CD4-positive, CD25-positive, alpha-beta regulatory T cell (primary cell): ENCODE data around the gene OR11A1. TPM values are rescaled to one million over a fixed set of nuclear protein-coding genes. Genes with fewer than 3 reads are reported as not detected.

Experiments
- ATAC-seq, 2 donors: fragments of 150-1000 bp; cut with Tn5 transposase; one replicate each; pipeline ENCODE4 v1.10.0; 2021; ENCODE audit warnings: low read depth in 2 of 2, moderate number of reproducible peaks in 2 of 2, moderate library complexity in 1 of 2
- DNase-seq, 3 donors: peaks; one replicate each; pipeline versions ENCODE4 v3.0.0 to v3.0.0-alpha.2; 2012 to 2022; ENCODE audit warnings: mixed read lengths in 1 of 3
- H3K27ac ChIP-seq: one replicate; pipeline ENCODE4 v1.7.0; 2013; ENCODE audit warnings: mild to moderate bottlenecking, low read length; ENCODE audit not compliant: insufficient read depth, poor library complexity, severe bottlenecking
- H3K27me3 ChIP-seq: one replicate; pipeline ENCODE4 v1.7.0; 2013; ENCODE audit warnings: low read length; ENCODE audit not compliant: control insufficient read depth, insufficient read depth
- H3K36me3 ChIP-seq: one replicate; pipeline ENCODE4 v1.7.0; 2013; ENCODE audit warnings: mild to moderate bottlenecking, low read length, moderate library complexity; ENCODE audit not compliant: control insufficient read depth, insufficient read depth
- H3K4me1 ChIP-seq: 2 replicates; pipeline ENCODE4 v1.7.0; 2013; ENCODE audit warnings: mild to moderate bottlenecking, low read length; ENCODE audit not compliant: insufficient read depth, control insufficient read depth, poor library complexity, severe bottlenecking
- H3K4me3 ChIP-seq: one replicate; pipeline ENCODE4 v1.7.0; 2013; ENCODE audit warnings: low read depth, mild to moderate bottlenecking, low read length, moderate library complexity
- H3K9me3 ChIP-seq, 2 experiments: 1 replicate in 1 of 2; 2 replicates in 1 of 2; pipeline ENCODE4 v1.7.0; 2013; ENCODE audit warnings: low read length in 2 of 2, mild to moderate bottlenecking in 1 of 2, moderate library complexity in 1 of 2; ENCODE audit not compliant: control insufficient read depth in 2 of 2
- H3K27ac Mint-ChIP-seq, 3 donors: one replicate each; pipeline ENCODE4 v1.8.0; 2020 to 2022; ENCODE audit warnings: mild to moderate bottlenecking in 3 of 3, mixed read lengths in 3 of 3, moderate library complexity in 2 of 3
- H3K27me3 Mint-ChIP-seq: one replicate; pipeline ENCODE4 v1.8.0; 2022; ENCODE audit warnings: mild to moderate bottlenecking, mixed read lengths
- H3K36me3 Mint-ChIP-seq: one replicate; pipeline ENCODE4 v1.8.0; 2020; ENCODE audit warnings: mixed read lengths
- H3K4me1 Mint-ChIP-seq, 4 donors: one replicate each; pipeline ENCODE4 v1.8.0; 2020 to 2022; ENCODE audit warnings: mixed read lengths in 4 of 4, mild to moderate bottlenecking in 1 of 4
- H3K4me3 Mint-ChIP-seq, 4 donors: one replicate each; pipeline ENCODE4 v1.8.0; 2020 to 2022; ENCODE audit warnings: mild to moderate bottlenecking in 4 of 4, mixed read lengths in 4 of 4, moderate library complexity in 3 of 4
- H3K9me3 Mint-ChIP-seq, 7 donors: one replicate each; pipeline ENCODE4 v1.8.0; 2020 to 2022; ENCODE audit warnings: mixed read lengths in 7 of 7, mild to moderate bottlenecking in 3 of 7, moderate library complexity in 2 of 7
- polyA plus RNA-seq, 4 donors: library from polyadenylated mRNA; unstranded; fragments of 300-500 nt; fragmentation: Illumina TruSeq; gene quantifications; one replicate each; pipeline ENCODE4 v1.2.3, GENCODE V29; 2021
- total RNA-seq: library from RNA; stranded (reverse); gene quantifications from one replicate; pipeline ENCODE4 v1.2.3, GENCODE V29; 2022

The OR11A1 gene
- total and polyA plus RNA-seq, 5 donors from 2014 or later, result not detected

DNA sequence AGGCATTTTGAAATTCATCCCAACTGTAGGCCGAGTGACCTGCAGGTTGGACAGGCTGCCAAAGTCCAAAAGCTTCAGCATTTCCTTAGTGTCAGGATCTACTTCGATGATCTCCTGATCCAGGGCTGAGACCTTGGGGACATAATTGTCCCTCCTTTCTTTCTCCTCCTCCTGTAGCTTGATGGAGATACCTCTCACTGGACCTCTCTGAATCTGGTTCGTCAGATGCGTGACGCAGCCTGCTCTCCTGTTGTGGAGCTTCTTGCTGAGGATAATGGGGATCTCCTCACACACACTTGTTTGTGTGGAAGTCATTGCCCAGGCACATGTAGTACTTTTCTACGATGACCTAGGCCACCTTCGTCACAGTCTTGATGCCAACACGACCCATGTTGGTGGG is 32.4 kb upstream of the OR11A1 start:
- Histone ChIP-seq H3K36me3 (no peaks in the 10 kb centered on the region), H3K9me3 (no peaks in the 10 kb centered on the region), H3K4me1 (no peaks in the 10 kb centered on the region), H3K4me3 (no peak overlapping the region), H3K27ac (no peak overlapping the region), H3K27me3 (peaks cover 12% of the 10 kb centered on the region)
- Mint-ChIP-seq H3K27me3 (peaks cover 26% of the 10 kb centered on the region), H3K9me3 (no peaks in the 10 kb centered on the region), H3K36me3 (no peaks in the 10 kb centered on the region), H3K4me1 (no peaks in the 10 kb centered on the region), H3K4me3 (no peak overlapping the region), H3K27ac (no peak overlapping the region)
- no peak for DNase-seq
- no peak for ATAC-seq

DNA sequence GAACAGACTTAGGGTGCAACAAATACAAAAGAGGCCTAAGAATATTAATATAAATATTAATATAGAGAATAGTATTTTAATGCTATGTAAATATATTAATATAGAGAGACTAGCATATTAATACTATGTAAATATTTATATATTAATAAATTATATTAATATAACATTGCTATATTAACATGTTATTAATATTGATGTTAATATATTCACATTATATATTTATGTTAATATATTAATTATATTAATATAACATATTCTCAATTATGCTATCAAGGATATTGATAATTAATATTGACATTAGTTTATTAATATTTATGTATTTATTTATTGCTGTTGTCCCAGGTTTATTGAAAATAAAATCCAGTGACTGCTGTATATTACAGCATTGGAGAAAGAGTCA is 32.0 kb upstream of the OR11A1 start:
- Histone ChIP-seq H3K4me1 (no peaks in the 10 kb centered on the region), H3K27ac (no peak overlapping the region), H3K9me3 (no peaks in the 10 kb centered on the region), H3K27me3 (peaks cover 12% of the 10 kb centered on the region), H3K36me3 (no peaks in the 10 kb centered on the region), H3K4me3 (no peak overlapping the region)
- Mint-ChIP-seq H3K27me3 (peaks cover 26% of the 10 kb centered on the region), H3K27ac (no peak overlapping the region), H3K4me1 (no peaks in the 10 kb centered on the region), H3K4me3 (no peak overlapping the region), H3K9me3 (no peaks in the 10 kb centered on the region), H3K36me3 (no peaks in the 10 kb centered on the region)
- DNase-seq, result no peak
- no peak for ATAC-seq

DNA sequence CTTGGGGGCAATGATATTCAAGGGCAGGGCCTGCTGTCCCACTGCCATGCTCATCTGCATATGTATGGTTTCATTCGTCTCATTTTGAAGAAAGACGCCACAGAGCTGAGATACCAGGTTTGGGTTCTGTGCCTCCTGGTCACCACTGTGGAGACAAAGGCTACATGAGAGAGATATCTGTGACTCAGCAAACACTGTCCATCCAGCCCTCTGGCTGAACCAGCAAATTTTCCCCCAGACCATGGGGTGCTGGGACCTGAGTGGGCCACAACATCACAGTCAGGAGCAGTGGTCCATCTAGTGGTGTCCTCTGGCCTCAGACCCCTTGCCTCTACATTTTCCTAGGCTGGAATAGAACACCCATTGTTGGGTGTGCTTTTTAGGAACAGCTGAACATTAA is 30.8 kb upstream of the OR11A1 start, which contains the start of gene MAS1L:
TSS of gene MAS1L (minus strand) at position 297 of the 400 bp plus-strand sequence. CDS start at position 243, 54 bp downstream.
- no peaks in the 10 kb centered on the region for H3K36me3 Mint-ChIP-seq
- peaks cover 0 to under 1% (median 0%) of the 10 kb centered on the region in 7 donors for H3K9me3 Mint-ChIP-seq
- DNase-seq (no peak), ATAC-seq (no peak)
- no peak within 1 kb of the TSS for H3K4me3 ChIP-seq
- no peaks in the 10 kb centered on the region for H3K9me3 ChIP-seq
- peaks cover 33% of the 10 kb centered on the region for H3K27me3 Mint-ChIP-seq
- H3K27ac ChIP-seq, result no peak within 1 kb of the TSS
- no peak within 1 kb of the TSS for H3K27ac Mint-ChIP-seq
- no peaks in the 10 kb centered on the region for H3K4me1 ChIP-seq
- H3K4me1 Mint-ChIP-seq, result no peaks in the 10 kb centered on the region
- H3K36me3 ChIP-seq, result no peaks in the 10 kb centered on the region
- no peak within 1 kb of the TSS for H3K4me3 Mint-ChIP-seq
- H3K27me3 ChIP-seq, result peaks cover 18% of the 10 kb centered on the region

DNA sequence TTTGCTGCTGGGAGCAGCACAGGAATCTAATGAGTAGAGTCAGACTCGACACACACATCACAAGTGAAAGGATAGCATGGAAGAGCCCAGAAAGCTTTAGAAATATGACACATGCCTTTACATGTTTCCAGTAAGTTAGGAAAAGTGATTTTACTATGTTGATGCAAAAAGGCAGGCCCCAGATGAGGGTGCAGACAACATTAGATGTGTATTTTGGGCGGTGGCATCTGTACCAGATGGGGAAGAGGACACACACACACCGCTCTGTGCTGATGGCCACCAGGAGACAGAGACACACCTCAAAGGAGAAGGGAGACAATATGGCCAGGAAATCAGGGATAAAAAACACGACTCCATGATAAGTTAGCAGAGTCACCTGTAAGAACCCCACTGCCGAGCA is 30.3 kb upstream of the OR11A1 start:
- no peak overlapping the region for H3K4me3 Mint-ChIP-seq
- H3K36me3 ChIP-seq, result no peaks in the 10 kb centered on the region
- H3K27me3 Mint-ChIP-seq, result peaks cover 33% of the 10 kb centered on the region
- H3K4me1 Mint-ChIP-seq, result no peaks in the 10 kb centered on the region
- H3K4me3 ChIP-seq, result no peak overlapping the region
- no peak overlapping the region for H3K27ac ChIP-seq
- H3K27me3 ChIP-seq, result peaks cover 19% of the 10 kb centered on the region
- no peaks in the 10 kb centered on the region for H3K9me3 ChIP-seq
- no peak overlapping the region for H3K27ac Mint-ChIP-seq
- H3K4me1 ChIP-seq, result no peaks in the 10 kb centered on the region
- no peaks in the 10 kb centered on the region for H3K36me3 Mint-ChIP-seq
- H3K9me3 Mint-ChIP-seq, result peaks cover 0 to 4% (median 0%) of the 10 kb centered on the region in 7 donors
- DNase-seq (no peak), ATAC-seq (no peak)

DNA sequence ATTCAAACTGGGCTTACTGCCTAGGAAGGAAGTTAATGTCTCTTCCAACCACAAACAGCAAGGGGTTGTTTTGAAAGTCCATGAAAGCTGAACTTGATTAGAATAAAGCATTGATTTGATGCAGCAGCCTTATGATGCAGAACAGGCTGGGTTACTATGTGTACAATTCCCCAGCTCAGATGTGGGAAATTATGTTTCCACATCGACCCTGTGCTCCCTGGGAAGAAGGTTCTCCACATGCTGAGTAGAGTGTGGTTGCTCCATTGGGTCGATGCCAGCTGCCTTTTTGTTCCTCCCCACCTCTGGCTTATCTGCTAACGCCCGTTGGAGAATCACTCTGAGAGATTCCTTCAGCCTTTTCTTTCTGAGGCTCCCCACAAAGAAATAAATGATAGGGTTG is 29.7 kb upstream of the OR11A1 start:
- H3K27me3 ChIP-seq, result peaks cover 19% of the 10 kb centered on the region
- H3K4me1 Mint-ChIP-seq, result no peaks in the 10 kb centered on the region
- H3K9me3 ChIP-seq, result no peaks in the 10 kb centered on the region
- ATAC-seq, result no peak
- DNase-seq, result no peak
- no peaks in the 10 kb centered on the region for H3K36me3 Mint-ChIP-seq
- peaks cover 32% of the 10 kb centered on the region for H3K27me3 Mint-ChIP-seq
- H3K4me3 Mint-ChIP-seq, result no peak overlapping the region
- peaks cover 0 to 4% (median 0%) of the 10 kb centered on the region in 7 donors for H3K9me3 Mint-ChIP-seq
- H3K4me1 ChIP-seq, result no peaks in the 10 kb centered on the region
- no peak overlapping the region for H3K27ac ChIP-seq
- H3K4me3 ChIP-seq, result no peak overlapping the region
- no peaks in the 10 kb centered on the region for H3K36me3 ChIP-seq
- H3K27ac Mint-ChIP-seq, result no peak overlapping the region

DNA sequence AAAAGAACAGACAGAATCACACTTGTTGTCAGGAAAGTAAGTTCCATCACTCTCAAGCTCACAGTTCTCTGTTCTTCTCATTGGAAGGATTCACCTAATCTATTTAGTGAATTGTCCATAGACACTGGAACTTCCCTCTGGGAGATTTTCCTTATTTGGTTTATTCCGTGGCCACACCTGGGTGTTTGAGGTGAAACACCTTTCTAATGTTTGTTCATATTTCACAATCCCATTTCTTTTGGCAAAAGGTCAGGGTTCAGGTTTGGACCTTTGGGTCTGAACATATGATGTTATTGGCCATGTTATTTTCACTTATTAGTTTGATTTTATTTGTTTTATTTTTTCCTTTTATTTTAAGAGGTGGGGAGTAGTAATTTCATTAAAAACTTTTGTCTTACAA is 26.9 kb upstream of the OR11A1 start:
- no peaks in the 10 kb centered on the region for H3K9me3 ChIP-seq
- Mint-ChIP-seq H3K36me3 (no peaks in the 10 kb centered on the region), H3K4me1 (no peaks in the 10 kb centered on the region), H3K27ac (no peak overlapping the region), H3K9me3 (peaks cover 0 to 4% (median 0%) of the 10 kb centered on the region in 7 donors), H3K4me3 (no peak overlapping the region), H3K27me3 (peaks cover 35% of the 10 kb centered on the region)
- H3K27ac ChIP-seq, result no peak overlapping the region
- no peak for DNase-seq
- no peak overlapping the region for H3K4me3 ChIP-seq
- no peaks in the 10 kb centered on the region for H3K36me3 ChIP-seq
- no peaks in the 10 kb centered on the region for H3K4me1 ChIP-seq
- no peak for ATAC-seq
- peaks cover 21% of the 10 kb centered on the region for H3K27me3 ChIP-seq

DNA sequence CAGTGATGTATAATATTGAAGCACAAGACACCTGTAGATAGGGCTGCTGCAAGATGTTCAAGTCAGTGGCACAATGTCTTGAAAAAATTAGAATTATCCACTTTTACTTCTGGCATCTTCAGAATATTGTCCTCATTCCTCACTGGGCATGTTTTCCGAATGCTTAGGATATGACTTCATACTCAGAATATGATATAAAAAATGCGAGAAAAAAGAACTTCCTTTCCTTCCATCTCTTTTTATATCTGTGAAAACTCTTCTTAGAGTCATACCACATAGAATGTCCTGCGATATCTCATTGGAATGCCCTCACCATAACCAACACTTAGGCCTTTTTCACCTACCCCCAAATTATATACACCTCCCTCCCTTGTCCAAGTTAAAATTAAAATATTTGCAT is 26.3 kb upstream of the OR11A1 start:
- ATAC-seq (no peak), DNase-seq (no peak)
- H3K27me3 ChIP-seq, result peaks cover 21% of the 10 kb centered on the region
- no peaks in the 10 kb centered on the region for H3K36me3 ChIP-seq
- Mint-ChIP-seq H3K4me3 (no peak overlapping the region), H3K9me3 (peaks cover 0 to 4% (median 0%) of the 10 kb centered on the region in 7 donors), H3K27ac (no peak overlapping the region), H3K27me3 (peaks cover 35% of the 10 kb centered on the region), H3K36me3 (no peaks in the 10 kb centered on the region), H3K4me1 (no peaks in the 10 kb centered on the region)
- H3K9me3 ChIP-seq, result no peaks in the 10 kb centered on the region
- H3K4me1 ChIP-seq, result no peaks in the 10 kb centered on the region
- H3K27ac ChIP-seq, result no peak overlapping the region
- H3K4me3 ChIP-seq, result no peak overlapping the region

DNA sequence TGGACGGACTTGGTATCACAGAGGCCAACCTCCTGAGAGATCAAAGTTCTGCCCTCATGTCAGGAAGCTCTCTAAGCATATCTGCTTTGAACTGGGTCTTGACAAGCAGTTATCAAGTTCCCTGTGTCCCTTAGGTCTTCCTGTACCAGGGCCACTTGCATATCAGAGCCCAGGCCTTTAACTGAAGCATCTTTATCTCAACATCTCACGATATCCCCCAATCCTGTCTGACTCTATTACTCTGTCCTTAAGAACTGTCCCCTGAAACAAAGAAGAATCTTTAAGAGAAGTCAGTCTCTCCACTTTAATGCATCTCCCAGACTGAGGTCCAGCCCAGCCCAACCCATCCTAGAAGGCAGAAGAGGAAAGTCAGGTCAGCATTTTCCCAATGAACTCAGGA is 22.7 kb upstream of the OR11A1 start:
- DNase-seq (no peak), ATAC-seq (no peak)
- Mint-ChIP-seq H3K36me3 (no peaks in the 10 kb centered on the region), H3K27me3 (peaks cover 28% of the 10 kb centered on the region), H3K27ac (no peak overlapping the region), H3K4me3 (no peak overlapping the region), H3K4me1 (no peaks in the 10 kb centered on the region), H3K9me3 (peaks cover 0 to 4% (median 0%) of the 10 kb centered on the region in 7 donors)
- Histone ChIP-seq H3K4me3 (no peak overlapping the region), H3K36me3 (no peaks in the 10 kb centered on the region), H3K27me3 (peaks cover 12% of the 10 kb centered on the region), H3K9me3 (no peaks in the 10 kb centered on the region), H3K4me1 (no peaks in the 10 kb centered on the region), H3K27ac (no peak overlapping the region)
